NCI-H1417 treated with DMSO at 0.1 percent for 48 hours (cell line): ENCODE measurements around the gene CCDC77.
"Not testable (repeated sequence)": the region's sequence is repeated elsewhere in the genome, so short reads cannot be mapped to it uniquely, and the experiment has no call there.

Experiments used
- DNase-seq: peaks from one replicate; lab custom pipeline; 2025; lab: John Stamatoyannopoulos, UW

Gene CCDC77

DNA sequence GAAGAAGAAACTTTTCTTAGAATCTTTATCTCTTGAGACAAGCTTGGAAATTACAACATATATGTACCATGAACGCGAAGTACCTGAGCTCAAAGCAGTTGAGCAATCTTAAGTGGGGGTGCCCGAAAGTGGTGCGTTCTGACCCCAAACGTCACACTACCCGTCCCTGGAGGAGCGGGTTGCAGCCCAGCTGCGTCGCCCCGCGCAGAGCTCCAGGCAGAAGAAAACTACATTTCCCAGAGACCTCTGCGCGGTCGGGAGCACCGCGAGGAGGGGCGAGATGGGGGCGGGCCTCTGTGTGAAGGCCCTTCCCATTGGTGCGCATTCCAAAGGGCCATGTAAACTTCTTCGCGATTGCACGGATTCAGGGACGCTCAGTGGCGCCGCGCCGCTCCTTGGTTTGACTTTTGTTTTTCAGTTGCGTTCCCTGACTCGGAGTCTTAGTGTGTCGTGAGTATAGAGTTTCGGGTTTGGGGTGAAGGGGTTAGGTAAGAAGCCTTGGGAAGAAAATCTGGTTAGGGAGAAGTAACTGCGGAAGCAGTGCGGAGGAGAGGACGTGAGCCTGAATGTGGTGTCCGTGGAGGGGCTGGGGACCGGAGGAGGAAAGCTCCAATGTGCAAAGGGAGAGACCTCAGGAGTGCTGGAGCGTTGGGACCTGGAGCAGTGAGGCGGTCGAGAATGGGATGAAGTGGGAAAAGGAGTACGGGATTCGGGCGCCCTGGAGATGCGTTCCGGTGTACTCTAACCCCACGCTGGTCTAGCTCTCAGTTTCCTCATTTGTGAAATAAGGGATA is at the start of gene CCDC77:
Gene CCDC77, plus strand, starts transcription at position 410 of the 794 bp plus-strand sequence. CDS start 7,740 bp downstream, outside the sequence.
- no peak for DNase-seq

DNA sequence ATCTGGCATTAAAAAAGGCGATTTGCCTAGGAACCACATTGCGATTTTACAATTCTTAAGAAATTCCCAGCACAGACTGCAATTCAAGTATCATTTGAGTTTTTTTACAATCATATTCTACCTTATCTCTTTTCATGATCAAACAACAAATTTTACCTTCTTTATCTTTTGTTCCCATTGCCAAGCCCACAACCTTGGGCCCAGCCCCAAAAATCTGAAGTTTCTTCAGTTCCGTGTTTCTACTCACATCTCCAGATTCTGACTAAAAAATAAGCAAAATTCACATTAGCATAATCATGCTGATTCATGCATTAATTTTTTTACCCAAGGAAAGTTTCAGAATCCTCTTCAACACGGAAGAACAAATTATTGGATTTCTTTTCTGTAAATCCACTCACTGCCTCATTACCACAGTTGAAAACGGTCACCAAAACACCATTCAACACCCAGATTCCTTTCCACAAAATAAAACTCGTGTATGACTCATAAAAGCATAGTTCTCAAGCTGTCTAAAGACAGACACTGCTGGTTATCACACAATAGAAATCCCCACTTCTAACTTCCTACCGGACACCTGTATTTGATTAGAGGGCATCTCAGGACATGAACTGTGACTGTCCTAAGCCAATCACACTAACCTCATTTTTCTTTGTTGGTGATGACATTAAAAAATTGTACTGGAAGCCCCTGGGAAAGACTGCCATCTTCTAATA is 45.0 kb upstream of the CCDC77 start:
- DNase-seq: no peak

DNA sequence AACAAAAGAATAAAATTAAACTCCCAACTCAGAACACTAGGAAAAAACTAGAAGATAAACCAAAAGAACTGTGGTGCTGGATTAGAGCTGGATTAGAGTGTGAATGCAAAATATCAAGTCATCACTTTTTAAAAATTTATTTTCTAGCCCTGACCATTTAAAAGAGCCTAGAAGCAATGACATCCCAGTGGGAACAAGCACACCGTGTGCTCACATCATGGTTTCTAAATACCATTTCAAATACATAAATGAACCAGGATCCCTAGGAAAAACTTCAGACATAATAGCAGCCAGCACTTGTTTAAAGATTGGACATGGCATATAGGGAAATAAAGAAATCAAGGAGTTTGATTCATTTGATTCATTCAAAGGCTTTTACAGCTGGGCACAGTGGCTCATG is 42.4 kb upstream of the CCDC77 start:
- no peak for DNase-seq

DNA sequence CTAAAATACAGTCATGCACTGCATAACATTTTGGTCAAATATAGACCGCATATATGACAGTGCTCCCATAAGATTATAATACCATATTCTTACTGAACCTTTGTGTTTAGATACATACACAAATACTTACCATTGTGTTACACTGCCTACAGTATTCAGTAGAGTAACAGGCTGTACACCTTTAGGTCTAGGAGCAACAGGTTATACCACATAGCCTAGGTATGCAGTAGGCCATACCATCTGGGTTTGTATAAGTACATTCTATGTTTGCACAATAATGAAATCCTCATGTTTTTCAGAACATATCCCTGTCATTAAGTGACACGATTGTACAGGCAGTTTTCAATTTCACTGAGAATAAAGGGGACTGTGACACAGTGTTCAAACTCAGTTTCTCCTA is 34.6 kb upstream of the CCDC77 start:
- no peak for DNase-seq

DNA sequence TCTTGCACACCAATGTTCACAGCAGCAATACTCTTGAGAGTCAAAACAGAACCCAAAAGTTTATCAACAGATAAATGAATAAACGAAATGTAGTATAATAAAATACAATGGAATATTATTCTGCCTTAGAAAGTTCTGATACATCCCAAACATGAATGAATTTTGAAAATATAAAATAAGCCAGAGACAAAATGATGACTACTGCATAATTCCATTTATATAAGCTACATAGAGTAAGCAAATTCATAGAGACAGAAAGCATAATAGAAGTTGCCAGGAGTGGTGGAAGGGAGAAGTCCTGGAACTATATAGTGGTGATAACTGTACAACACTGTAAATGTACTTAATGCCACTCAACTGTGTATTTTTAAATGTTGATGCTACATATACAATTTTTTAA is 33.5 kb upstream of the CCDC77 start:
- DNase-seq: no peak

DNA sequence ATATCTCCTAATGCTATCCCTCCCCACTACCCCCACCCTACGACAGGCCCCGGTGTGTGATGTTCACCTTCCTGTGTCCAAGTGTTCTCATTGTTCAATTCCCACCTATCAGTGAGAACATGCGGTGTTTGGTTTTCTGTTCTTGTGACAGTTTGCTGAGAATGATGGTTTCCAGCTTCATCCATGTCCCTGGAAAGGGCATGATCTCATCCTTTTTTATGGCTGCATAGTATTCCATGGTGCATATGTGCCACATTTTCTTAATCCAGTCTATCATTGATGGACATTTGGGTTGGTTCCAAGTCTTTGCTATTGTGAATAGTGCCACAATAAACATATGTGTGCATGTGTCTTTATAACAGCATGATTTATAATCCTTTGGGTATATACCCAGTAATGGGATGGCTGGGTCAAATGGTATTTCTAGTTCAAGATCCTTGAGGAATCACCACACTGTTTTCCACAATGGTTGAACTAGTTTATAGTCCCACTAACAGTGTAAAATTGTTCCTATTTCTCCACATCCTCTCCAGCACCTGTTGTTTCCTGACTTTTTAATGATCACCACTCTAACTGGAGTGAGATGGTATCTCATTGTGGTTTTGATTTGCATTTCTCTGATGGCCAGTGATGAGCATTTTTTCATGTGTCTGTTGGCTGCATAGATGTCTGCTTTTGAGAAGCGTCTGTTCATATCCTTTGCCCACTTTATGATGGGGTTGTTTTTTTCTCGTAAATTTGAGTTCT is 30.5 kb upstream of the CCDC77 start:
- not testable (repeated sequence) for DNase-seq

DNA sequence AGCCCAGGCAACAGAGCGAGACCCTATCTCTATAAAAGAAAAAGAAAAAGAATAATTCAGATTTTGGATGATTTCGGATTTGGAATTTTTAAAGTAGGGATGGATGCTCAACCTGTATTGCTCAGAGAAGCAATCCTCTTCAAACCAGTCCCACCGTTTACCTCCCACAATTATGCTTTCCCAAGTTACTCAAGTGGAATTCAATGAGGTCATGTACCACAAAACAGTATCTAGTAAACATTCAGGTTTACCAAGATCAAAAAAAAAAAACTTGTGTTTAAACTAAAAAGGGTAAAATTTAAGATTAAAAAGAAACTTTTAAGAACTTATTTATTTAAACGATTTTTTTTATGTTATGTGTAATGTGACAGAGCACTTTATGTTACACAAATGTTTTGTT is 14.8 kb upstream of the CCDC77 start:
- no peak for DNase-seq

DNA sequence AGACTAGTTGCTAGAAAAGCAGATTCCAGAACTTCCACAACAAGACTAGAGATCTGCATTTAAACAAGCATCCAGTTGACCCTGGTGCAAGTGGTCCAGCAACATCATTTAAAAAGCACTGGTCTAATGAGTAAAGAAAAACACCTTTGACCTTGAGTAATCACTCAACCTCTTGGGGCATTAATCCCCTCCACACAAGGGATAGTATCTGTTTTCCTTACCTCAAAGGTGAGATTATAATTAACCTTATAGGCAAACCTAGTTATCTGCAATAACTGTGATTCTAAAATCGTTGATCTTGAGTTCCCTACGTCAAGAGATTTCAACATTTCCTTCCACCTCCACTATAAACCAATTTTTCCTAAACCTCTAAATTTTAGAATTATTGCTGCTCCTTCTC is 13.4 kb upstream of the CCDC77 start:
- DNase-seq: no peak

DNA sequence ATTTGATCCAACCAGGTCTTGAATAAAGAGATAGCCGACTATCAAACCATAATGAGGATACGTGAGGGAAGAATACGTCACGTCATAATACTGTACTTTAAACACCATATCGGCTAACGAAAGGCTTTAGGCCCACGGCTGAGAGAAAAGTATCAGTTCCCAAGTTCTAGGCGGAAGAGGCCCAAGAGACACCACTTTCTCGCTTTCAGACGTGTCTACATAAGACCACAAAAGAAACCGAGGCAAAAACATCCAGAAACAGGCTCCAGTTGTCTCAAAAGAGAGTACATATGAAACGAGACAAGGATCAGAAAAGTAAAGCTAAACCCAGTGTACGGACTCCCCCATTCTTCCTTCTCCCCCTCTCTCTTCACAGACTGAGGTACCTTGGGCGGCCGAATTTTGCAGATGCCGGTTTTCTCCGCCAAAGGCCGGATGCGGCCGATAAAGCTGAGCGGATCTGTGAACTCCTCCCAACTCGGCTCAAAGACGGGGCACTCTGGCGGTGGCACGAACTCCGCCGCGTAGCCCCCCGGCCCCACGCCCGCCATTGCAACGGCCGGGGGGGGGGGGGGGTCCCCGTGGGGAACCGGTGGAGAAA is 12.8 kb upstream of the CCDC77 start:
- DNase-seq: no peak

DNA sequence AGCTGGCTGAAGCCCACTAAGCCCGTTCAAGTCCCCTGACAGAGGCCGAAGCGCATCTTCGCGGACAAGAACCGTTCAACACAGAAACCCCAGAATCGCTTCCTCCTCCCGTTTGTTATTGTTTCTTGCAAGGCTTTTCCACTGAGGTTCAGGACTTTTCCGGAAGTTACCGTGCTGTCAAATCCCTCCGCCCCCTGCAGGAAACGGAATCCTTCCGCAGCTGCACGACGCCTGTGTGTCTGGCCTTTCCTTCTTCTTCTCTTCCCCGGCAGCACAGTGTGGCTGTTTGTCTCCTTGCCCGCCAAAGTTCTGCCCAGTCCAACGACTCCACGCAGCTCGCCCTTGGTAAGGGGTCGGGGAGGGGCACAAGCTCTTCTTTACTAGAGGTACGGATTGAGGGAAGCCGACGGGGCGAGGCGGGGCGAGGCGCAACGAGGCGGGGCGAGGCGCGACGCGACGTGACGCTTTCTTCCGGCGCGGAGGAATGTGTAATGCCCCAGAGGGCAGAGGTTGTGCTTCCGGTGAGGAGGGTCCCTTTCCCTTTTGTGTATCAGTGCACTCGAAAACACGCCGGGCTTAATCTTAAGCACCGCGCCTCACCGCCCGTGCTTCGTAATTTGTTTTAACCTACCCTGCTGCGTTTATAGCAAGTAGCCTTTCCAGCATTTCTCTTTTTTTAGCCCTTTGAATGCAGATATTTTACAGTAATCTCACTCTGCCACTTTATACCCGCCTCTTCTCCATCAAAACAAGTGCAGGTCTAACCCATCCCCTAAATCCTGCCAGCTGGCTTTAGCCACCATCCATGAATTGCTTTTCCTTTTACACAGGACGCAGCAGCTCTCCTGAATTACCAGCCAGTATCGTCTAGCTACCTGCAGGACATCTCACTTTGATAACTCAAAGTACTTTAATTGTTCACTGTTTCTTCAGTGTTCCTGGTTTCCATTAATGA is 12.0 kb upstream of the CCDC77 start, which contains the start of gene KDM5A:
Gene KDM5A, minus strand, starts transcription at position 179 of the 955 bp plus-strand sequence. CDS start 229 bp downstream, outside the sequence.
- no peak for DNase-seq

DNA sequence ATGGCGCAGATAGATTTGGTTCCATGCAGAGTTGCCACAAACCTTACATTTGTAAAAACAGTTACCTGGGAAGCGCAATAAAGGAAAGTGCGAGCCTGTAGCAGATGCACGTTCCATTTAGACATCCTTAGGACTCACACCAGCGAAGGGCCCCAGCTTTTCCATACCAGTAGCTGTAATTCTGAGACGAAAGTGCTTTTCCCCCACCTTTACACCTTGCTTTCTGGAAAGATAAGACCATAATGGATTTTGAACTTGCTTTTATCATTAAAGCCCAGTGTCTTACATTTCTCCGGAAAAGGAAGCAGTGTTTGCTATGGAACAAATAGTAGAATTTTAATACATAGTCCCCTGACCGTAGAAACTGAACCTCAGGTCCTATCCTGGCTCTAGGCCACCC is 616 bp upstream of the CCDC77 start:
- no peak for DNase-seq

DNA sequence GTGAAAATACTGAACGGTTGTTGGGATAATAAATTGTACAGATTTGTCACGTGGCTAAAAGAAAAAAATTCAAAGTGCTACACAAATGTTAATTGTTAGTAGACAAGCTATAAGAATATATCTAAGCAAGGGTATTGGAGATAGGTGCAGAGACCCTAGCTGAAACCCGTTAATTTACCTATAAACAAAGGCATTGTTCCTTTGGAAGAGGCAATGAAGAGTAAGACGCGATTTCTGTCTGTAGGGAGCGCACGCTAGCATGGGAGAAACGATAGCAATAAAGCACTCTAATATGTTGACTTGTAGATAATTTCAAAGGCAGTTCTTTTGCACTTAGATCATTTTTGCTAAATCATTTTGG is 565 bp downstream of the CCDC77 start:
- no peak for DNase-seq

DNA sequence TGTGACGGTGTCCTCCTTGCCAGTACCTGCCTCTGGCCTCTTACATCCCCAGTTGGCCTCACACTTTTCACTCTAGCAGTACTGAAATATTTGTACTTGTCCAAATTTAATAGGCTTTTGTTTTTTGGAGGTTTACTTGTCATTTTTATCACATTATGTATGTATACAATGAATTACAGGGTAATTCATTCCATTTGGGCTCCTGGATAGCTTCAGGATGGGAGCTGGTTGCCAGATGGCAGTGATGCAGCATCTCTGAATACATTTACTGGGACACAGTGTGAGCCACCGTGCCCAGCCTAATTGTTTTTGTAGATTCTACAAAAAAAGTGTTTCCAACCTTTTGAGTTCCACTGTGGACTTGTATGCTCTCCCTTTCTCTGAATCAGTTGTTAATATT is 13.4 kb downstream of the CCDC77 start:
- no peak for DNase-seq

DNA sequence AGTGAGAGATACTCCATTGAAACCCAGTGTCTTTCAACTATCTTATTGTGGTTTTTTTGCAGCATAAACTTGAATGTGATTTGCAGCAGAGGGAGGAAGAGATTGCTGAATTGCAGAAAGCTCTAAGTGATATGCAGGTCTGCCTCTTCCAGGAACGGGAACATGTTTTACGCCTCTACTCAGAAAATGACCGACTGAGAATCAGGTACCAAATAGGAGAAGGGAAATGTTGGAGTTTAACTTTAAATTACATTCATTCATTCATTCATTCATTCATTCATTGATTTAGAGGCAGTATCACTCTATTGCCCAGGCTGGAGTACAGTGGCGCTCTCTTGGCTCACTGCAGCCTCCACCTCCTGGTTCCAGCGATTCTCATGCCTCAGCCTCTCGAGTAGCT is 17.0 kb downstream of the CCDC77 start:
- no peak for DNase-seq

DNA sequence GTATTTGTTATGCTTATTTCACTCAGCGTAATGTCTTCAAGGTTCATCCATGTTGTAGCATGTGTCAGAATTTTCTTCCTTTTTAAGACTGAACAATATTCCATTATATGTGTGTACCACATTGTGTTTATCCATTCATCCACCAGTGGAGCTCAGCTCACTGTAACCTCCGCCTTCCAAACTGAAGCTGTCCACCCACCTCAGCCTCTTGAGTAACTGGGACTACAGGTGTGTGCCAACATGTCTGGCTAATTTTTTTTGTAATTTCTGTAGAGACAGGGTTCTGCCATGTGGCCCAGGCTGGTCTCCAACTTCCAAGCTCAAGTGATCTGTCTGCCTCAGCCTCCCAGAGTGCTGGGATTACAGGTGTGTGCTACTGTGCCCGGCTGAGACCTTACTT is 21.1 kb downstream of the CCDC77 start:
- DNase-seq: no peak

DNA sequence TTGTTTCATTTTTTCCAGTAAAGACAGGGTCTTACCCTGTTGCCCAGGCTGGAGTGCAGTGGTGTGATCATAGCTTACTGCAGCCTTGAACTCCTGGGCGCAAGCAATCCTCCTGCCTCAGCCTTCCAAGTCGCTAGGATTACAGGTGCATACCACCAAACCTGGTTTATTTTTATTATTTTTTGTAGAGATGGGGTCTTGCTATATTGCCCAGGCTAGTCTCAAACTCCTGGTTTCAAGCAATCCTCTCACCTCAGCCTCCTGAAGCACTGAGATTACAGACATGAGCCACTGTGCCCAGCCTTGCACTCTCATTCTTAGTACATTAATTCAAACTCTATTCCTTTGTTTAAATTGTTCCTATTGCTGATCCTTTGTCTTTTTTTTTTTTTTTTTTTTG is 34.3 kb downstream of the CCDC77 start:
- not testable (repeated sequence) for DNase-seq

DNA sequence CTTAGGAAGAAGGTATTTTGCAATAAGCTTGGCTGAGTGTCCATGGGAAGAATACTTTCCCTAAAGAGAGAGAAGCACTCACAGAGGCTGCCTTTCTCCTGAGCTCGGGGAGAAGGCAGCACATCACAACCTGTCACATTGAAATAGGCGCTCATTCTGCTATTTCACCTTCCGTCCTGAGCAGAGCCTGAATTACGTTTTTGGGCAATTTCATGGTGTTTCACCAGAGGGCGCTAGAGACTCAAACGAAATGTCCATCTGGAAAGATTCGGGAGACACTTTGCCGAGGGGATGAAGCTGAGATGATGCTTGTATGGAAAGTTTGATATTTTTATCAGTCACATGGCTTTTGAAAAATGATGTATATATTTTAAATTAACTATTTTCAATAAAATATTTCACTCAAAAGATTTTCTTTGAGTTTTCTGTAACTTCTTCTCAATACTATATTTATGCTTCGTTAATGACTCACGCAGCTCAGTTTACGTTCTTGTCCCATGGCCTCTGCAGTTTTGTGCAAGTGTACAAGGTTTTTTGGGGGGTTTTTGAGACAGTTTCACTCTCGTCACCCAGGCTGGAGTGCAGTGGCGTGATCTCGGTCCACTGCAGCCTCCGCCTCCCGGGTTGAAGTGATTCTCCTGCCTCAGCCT is 40.9 kb downstream of the CCDC77 start:
- DNase-seq: peak; percentile 20

DNA sequence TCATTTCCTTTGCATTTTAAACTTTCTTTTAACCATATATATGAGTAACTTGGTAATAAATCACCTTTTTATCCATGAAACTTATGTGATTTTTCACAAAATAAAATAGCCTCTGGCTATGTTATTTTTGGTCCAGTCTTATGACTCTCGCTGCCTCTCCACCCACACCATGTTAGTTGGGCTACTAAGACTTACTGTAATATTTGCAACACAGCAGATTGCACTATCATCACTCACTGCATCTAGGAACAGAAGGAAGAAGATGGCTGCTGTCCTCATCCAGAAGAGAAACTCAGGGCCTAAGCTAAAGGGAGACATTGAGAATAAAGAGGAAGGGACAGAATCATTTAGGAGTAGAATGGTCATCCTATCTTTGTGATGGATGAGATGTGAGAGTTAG is 45.7 kb downstream of the CCDC77 start:
- no peak for DNase-seq

DNA sequence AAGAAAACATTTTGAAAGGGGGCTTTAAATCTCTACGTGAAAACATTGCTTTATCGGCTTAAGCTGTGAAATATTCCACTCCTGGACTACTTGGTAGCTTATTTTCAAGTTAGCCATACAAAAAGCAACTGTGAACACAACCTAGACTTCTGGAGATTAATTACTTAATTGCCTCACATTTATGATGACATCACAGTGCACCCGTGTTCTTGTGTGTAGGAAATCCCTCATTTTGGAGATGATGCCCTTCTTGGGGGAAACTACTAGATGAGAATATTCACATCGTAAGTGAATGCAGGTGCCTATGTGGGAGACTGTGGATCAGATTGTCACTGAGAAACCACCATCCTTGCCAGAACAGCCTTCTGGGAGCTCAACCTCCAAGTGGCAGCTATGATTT is 47.8 kb downstream of the CCDC77 start:
- no peak for DNase-seq

DNA sequence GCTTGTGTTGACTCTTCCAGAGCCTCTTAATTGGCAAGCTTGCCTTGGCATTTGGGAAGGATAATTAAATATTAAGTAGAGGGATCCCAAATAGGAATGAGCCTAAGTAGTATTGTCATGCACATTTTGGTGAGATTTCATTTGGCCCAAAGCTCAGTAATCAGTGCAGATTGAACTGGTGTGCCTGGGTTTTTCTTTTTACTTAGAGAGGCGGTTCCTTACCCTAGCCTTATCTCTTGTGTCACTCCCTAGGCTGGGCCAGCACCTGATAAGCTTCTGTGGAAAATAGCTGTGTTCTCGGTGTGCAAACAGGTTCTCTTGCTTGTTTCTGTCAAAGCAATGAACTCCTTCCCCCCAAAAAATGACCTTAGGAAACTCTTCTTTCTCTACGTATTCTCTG is 49.0 kb downstream of the CCDC77 start:
- DNase-seq: no peak
